Hematopoietic multipotent progenitor cell treated with erythropoietin and hydrocortisone succinate and interleukin-3 and kit ligand, for 4 days (in vitro differentiated cells): ENCODE results near the gene ZFPL1.
A peak's percentile ranks its signal among the peaks of the same experiment; 100 is the strongest.

Experiments used
- DNase-seq: peaks from one replicate; pipeline ENCODE4 v3.0.0-alpha.2; 2015

ZFPL1 gene

DNA sequence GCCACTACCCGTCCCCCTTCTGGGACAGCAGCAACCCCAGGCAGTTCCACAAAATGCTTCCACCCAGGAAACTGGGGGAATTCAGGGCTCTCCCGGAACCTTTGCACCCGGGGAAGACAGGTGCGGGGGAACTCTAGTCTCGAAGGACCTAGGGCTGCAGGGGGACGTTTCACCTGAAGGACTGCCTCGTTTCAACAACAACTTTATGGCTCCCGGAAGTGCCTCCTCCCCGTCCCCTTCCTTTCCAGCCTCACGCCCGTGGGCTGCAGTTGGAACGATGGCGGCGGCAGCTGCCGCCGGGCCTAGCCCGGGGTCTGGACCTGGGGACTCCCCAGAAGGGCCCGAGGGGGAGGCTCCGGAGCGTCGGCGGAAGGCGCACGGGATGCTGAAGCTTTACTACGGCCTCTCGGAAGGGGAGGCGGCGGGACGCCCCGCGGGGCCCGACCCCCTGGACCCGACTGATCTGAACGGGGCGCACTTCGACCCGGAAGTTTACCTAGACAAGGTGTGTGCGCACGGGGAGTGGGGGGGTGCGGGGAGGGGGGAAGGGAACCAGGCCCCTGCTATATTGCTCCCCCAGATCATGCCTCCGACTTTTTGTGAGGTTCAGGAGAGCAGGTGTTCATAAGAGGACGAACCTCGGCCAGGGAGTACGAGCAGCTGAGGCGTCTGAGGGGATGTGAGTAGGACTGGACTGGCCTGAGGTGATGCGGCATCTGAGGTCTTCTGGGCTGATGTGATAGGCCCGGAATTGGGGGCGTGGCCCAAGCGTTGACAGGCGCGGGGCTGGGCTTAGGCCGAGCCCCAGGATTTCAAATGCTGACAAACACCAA is 12.2 kb downstream of the ZFPL1 start, which contains the start of gene VPS51:
TSS of gene VPS51 (plus strand) at position 241 of the 833 bp plus-strand sequence. CDS start at position 278, 37 bp downstream.
- peak; percentile 97 for DNase-seq

DNA sequence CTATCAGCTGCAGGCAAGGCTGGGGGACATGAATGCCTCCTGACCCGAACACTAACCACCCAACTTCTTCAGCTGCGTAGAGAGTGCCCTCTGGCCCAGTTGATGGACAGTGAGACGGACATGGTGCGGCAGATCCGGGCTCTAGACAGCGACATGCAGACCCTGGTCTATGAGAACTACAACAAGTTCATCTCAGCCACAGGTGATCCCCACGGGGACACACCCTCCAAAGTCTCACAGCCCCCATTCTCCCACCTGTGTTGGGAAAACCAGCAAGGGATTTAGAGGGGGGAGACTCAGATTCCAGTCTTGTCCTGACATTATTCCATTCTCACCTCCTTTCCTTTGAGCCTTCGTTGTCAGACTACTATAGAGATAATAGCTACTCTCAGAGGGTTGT is 12.9 kb downstream of the ZFPL1 start:
- DNase-seq = no peak

DNA sequence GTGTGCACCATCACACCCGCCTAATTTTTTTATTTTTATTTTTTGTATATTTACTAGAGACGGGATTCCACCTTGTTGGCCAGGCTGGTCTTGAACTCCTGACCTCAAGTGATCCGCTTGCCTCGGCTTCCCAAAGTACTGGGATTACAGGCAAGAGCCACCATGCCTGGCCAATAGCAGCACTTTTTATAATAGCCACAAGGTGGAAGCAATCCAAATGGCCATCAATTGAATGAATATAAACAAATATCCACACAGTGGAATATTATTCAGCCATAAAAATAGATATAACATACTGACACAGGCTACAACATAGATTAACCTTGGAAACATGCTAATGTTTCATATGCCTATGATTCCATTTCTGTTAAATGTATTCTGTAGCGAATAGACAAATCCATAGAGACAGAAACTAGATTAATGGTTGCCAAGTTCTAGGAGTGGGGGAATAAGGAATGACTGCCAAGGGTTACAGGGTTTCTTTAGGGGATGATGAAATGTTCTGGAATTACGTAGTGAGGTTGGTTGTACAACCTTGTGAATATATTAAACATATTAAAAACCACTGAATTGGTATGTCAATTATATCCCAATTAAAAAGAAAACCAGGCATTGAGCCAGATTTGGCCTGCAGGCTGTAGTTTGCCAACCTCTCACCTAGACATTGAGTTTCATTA is 16.8 kb downstream of the ZFPL1 start:
- no peak for DNase-seq

DNA sequence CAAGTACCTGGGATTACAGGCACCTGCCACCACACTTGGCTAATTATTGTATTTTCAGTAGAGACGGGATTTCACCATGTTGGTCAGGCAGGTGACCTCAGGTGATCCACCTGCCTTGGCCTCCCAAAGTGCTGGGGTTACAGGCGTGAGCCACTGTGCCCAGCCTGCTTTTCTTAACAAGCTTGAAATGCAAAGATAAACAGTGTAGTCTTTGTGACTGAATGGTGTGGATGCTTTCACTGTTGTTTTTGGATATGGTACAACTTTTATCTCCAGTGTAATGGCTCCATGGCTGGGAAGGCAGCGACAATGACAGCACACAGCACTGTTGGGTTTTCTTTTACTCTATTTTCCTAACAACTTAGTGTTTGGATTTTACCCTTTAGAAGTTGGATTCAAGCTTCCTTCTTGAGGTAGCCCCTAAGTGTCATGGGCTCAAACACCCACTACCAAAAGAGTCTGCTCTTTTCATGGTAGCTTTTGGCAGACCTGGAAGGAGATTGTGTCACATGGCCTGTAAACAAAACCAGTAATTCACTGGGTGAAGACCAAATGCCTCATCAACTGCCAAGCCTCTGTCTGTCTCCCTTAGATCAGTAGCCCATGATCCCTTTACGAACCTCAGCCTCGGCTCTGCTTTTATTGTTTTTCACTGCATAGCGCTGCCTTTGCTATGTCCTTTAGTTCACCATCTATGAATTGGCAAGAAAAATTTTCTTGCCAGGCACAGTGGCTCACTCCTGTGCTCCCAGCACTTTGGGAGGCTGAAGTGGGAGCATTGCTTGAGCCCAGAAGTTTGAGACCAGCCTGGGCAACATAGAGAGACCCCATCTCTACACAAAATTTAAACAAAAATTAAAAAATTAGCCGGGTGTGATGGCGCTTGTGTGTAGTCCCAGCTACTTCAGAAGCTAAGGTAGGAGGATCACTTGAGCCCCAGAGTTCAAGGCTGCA is 18.4 kb downstream of the ZFPL1 start:
- no peak for DNase-seq

DNA sequence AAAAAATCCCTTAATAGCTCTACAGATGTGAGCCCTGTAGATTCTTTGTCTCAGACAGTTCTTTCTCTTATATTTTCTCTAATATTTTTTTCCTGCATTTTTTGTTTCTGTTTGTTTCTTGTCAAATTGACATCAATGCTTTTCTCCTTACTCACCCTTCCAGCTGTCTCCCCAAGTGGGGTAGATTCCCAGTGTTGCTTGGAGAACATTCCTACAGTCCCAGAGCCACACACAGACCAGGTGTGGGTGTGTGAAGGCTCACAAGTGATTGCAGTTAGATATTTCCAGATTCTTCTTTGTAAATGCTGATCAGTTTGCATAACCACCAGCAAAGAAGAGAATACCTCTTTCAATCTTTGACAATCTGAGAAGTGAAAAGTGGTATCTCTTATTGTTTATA is 19.5 kb downstream of the ZFPL1 start:
- no peak for DNase-seq

DNA sequence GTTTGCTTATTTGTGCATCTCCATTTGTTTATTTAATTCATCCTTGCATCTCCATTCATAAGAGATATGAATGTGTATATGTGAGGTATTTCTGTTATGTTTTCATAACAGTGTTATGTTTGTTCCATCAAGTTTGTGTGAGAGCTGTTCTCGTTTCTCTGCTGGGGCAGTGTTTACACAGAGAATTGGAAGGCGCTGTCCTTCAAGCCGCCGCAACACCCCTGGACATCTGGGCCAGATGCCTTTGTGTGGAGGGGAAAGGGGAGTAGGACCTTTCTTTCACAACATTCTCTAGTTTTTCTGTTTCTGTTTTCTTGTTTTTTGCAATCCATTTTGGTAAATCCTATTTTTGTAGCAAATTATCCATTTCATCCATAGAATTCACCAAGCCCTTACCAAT is 20.6 kb downstream of the ZFPL1 start:
- DNase-seq = no peak

DNA sequence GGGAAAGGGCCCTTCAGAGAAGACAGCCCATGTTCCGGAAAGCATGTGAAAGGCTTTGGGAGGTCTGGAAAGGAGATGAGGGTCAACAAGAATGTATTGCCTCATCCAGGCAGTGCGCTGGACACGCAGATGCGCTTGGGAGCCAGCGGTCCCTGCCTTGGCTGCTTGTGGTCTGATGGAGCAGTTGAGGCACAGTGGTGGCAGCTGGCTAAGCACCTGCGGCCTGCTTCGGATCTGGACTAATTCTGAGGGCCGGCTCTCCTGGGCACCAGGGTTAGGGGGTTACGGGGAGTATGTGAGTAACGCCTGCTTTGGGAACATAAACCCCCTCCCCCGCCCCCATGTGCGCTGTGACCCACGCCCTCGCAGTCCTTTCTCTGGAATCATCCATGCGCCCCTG is 23.1 kb downstream of the ZFPL1 start:
- no peak for DNase-seq

DNA sequence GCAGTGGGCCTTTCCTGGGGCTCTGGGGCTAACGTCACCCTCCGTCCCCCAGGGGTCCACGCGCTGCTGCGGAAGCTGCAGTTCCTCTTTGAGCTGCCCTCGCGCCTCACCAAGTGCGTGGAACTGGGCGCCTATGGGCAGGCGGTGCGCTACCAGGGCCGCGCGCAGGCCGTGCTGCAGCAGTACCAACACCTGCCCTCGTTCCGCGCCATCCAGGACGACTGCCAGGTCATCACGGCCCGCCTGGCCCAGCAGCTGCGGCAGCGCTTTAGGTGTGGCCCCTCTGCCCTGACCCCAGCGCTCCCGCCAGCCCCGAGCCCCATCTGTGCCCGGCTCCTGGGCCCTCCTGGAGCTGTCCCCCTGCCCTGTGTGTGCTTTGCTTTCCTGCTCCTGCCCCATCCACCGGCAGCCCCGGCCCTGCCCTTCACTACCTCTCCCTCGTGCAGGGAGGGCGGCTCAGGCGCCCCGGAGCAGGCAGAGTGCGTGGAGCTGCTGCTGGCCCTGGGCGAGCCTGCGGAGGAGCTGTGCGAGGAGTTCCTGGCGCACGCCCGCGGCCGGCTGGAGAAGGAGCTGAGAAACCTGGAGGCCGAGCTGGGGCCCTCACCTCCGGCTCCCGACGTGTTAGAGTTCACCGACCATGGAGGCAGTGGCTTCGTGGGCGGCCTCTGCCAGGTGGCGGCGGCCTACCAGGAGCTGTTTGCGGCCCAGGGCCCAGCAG is 23.9 kb downstream of the ZFPL1 start:
- DNase-seq = no peak

DNA sequence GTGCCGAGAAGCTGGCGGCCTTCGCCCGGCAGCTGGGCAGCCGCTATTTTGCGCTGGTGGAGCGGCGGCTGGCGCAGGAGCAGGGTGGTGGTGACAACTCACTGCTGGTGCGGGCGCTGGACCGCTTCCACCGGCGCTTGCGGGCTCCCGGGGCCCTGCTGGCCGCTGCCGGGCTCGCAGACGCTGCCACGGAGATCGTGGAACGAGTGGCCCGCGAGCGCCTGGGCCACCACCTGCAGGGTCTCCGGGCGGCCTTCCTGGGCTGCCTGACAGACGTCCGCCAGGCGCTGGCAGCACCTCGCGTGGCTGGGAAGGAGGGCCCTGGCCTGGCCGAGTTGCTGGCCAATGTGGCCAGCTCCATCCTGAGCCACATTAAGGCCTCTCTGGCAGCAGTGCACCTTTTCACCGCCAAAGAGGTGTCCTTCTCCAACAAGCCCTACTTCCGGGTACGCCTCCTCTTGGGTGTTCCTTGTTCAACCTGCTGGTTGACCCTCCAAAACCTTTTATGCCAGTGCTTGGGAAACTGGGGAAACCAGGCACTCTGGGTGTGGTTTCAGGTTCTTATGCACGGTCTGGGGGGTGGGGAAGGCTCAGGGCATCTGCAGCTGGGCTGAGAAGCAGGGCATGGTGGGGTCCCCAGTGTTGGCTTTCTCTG is 24.6 kb downstream of the ZFPL1 start:
- no peak for DNase-seq

DNA sequence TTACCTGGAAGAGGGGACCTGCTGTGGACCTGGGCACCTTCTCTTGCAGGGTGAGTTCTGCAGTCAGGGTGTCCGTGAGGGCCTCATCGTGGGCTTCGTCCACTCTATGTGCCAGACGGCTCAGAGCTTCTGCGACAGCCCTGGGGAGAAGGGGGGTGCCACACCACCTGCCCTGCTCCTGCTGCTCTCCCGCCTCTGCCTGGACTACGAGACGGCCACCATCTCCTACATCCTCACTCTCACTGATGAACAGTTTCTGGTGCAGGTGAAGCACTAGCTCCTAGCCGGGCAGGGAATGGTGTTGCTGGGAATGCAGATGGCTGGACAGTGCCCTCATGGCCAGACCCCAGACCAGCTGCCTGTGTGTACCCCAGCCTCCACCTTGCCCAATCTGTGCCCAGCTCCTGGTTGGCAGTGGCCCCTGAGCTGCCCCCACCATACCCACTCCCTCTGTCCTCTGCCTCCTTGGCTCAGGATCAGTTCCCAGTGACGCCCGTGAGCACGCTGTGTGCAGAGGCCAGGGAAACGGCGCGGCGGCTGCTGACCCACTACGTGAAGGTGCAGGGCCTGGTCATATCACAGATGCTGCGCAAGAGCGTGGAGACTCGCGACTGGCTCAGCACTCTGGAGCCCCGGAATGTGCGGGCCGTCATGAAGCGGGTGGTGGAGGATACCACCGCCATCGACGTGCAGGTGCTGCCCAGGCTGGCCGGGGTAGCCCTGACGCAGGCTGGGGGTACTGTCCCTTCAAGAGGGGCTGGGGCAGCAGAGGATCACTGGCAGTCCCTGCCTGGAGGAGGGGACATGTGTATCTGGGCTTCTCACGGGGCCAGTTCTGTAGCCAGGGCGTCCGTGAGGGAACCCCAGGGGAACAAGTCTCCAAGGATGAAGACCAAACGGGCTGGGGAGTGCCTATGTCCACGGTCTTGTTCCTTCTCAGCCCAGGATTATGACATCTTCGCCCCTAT is 25.5 kb downstream of the ZFPL1 start:
- DNase-seq = no peak

DNA sequence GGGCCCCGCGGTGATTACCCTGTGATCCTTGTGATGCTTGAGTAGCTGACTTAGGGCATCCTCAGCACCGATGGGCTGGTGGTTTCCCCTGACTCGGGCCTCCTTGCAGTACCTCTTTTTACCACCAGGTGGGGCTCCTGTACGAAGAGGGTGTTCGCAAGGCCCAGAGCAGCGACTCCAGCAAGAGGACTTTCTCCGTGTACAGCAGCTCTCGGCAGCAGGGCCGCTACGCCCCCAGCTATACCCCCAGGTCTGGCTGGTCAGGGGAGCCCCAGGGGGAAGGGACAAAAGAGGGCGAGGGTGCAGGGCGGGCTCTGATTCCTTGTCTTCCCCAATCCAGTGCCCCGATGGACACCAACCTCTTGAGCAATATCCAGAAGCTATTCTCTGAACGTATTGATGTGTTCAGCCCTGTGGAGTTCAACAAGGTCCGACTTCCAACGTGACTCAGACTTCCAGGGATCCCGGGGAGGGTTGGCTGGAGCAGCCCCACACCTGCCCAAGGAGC is 26.4 kb downstream of the ZFPL1 start:
- DNase-seq = peak; percentile 94

DNA sequence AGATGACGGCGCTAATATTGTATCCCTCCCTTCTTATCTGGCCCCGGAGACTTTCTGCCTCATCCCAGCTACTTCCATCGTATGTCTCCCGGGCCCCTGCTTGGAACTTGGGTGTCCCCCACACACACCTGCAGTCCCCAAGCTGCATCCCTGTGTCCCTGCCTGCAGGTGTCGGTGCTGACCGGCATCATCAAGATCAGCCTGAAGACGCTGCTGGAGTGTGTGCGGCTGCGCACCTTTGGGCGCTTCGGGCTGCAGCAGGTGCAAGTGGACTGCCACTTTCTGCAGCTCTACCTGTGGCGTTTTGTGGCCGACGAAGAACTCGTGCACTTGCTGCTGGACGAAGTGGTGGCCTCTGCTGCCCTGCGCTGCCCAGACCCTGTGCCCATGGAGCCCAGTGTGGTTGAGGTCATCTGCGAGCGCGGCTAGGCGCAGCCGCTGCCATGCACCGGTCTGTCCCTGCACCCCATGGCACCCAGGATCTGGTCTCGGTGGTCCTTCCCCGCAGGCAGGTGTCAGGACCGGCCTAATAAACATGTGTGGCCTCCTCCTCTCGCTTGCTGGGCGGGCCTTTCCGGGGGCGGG is 27.2 kb downstream of the ZFPL1 start:
- DNase-seq = no peak

DNA sequence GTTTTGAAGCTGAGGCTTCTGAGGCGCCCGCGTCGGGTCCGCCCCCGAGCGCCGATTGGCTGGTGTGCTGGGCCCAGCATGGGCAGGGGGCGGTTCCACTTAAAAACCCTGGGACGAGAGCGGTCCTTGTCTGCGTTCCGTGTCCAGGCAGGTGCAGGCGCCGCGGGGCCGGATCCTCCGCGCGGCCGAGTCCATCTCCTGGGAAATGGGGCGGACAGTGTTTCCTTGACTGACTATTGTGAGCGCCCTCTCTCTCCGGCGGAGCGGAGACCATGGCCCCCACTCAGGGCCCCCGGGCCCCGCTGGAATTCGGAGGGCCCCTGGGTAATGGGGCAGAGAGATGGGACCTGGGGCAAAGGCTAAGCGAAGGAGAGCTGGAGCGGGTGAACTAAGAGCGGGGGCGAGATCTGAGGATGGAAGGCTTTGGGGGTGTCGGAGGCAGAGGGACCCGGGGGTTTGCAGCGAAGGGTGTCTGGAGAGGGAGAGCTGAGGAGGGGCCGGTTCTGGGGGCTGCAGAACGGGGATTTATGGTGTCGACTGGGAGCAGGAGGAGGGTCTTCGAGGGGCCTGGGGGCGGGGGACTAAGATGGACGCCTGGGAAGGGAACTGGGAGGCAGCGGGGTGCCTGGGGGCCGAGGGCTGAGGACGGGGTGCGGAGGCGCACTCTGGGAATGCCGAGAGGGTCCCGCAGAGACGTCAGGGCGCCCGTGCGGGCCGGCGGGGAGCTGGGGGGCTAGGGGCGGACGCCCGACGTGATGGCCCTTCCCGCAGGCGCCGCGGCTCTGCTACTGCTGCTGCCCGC is 27.9 kb downstream of the ZFPL1 start, which contains the start of gene TM7SF2:
TSS of gene TM7SF2 (plus strand) at position 129 of the 802 bp plus-strand sequence. CDS start at position 273, 144 bp downstream.
- DNase-seq = peak; percentile 99

DNA sequence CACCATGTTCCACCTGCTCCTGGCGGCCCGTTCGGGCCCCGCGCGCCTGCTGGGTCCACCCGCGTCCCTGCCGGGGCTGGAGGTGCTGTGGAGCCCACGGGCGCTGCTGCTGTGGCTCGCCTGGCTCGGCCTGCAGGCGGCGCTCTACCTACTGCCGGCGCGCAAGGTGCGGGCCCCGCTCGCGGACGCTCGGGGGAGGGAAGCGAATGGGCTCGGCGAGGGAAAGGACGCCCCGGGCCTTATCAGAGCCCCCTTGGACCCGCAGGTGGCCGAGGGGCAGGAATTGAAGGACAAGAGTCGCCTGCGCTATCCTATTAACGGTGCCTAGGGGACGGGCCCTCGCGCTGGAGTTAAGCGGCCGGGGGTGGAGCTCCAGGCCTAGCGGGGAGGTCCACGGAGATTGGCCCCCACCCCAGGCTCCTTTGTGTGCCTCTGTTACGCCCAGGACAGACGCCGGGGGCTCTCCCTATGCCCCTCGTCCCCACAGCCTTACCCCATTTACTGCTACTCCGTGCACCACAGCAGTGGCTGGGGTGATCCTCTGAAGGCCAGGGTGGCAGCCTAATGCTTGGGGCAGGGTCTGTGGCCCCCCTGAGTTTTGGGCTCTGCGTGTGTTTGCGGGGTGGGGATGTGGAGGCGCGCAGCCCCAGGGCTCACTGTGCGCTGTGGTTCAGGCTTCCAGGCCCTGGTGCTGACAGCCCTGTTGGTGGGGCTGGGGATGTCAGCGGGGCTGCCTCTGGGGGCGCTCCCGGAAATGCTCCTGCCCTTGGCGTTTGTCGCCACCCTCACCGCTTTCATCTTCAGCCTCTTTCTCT is 28.7 kb downstream of the ZFPL1 start:
- DNase-seq = peak; percentile 83

DNA sequence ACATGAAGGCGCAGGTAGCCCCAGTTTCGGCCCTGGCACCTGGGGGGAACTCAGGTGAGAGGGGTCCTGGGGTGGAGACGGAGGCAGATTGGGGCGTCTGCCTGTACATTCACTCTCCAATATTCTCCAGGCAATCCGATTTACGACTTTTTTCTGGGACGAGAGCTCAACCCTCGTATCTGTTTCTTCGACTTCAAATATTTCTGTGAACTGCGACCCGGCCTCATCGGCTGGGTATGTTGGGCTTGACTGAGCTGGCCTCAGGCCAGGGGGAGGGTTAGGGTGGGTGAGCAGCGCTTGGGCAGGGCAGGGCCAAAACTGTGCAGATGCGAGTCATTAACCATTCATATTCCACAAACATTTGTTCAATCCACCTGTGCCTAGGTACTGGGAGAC is 29.3 kb downstream of the ZFPL1 start:
- DNase-seq = peak; percentile 60

DNA sequence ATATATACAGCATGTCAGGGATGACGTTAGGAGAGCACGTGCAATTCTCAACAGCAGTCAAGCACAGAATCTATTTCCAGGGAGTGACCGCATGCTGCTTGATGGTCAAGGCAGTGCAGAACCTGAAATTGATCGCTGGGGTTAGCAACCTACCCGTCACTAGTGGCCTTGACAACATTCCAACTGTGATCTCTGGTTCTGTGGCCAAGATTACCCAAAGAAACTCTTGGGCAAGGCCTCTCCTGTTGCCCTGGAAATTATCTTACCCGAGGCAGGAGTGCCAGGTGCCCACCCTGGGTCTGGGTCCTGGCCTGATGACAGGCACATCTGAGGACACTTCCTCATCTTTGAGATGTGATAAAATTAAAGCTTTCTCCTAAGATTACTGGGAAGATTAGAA is 29.8 kb downstream of the ZFPL1 start:
- DNase-seq = peak; percentile 56

DNA sequence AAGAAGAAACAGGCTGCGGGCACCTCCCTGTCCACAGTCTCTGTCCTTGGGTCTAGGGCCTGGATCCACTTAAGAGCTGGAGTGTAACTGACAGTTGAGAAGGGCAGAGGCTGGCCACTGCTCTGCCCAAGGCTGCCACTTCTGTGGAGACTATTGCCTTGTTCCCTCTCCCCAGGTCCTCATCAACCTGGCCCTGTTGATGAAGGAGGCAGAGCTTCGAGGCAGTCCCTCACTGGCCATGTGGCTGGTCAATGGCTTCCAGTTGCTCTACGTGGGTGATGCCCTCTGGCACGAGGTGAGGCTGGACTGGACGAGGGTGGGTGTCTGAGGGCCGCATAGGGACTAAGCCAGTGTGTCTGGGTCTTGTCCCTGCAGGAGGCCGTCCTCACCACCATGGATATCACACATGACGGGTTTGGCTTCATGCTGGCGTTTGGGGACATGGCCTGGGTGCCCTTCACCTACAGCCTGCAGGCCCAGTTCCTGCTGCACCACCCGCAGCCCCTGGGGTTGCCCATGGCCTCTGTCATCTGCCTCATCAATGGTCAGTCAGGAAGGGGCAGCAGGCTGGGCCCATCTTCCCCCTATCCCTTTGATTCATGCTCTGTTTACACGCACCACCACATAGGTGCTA is 30.6 kb downstream of the ZFPL1 start:
- no peak for DNase-seq
